Epithelial cell of proximal tubule (primary cell): ENCODE measurements around the gene AGBL4. TPM values are rescaled to one million over a fixed set of nuclear protein-coding genes. Genes with fewer than 3 reads are reported as not detected.

Source experiments
- DNase-seq: peaks from one replicate; pipeline ENCODE4 v3.0.0-alpha.2; 2011; ENCODE audit warnings: low read depth
- H3K4me3 ChIP-seq: 2 replicates; pipeline ENCODE4 v1.5.1; 2011; ENCODE audit warnings: low read depth, mild to moderate bottlenecking, low read length
- total RNA-seq: library from RNA; depleted of rRNA; stranded (reverse); fragments of >200 nt; gene quantifications from 2 replicates; pipeline ENCODE4 v1.2.3, GENCODE V29; 2015
- TF ChIP-seq, protein P1 (sequence below): conservative IDR thresholded peaks from 2 replicates; pipeline ENCODE4 v1.5.1; 2012; ENCODE audit warnings: low read depth, mild to moderate bottlenecking, low read length

The AGBL4 gene
- total RNA-seq, 1 donor from 2014 or later: not detected

DNA sequence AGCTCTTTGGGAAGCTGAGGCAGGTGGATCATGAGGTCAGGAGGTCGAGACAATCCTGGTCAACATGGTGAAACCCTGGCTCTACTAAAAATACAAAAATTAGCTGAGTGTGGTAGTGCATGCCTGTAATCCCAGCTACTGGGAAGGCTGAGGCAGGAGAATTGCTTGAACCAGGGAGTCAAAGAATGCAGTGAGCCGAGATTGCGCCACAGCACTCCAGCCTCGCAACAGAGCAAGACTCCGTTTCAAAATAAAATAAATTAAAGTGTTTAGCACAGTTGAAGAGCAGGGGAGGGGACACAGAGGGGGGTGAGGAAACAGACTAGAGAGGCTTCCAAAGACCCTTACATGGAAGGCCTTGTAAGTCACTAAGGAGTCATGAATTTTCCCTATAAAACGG is 1420.5 kb downstream of the AGBL4 start:
- DNase-seq: no peak
- no peak overlapping the region for H3K4me3 ChIP-seq
- TF ChIP-seq, protein P1, sequence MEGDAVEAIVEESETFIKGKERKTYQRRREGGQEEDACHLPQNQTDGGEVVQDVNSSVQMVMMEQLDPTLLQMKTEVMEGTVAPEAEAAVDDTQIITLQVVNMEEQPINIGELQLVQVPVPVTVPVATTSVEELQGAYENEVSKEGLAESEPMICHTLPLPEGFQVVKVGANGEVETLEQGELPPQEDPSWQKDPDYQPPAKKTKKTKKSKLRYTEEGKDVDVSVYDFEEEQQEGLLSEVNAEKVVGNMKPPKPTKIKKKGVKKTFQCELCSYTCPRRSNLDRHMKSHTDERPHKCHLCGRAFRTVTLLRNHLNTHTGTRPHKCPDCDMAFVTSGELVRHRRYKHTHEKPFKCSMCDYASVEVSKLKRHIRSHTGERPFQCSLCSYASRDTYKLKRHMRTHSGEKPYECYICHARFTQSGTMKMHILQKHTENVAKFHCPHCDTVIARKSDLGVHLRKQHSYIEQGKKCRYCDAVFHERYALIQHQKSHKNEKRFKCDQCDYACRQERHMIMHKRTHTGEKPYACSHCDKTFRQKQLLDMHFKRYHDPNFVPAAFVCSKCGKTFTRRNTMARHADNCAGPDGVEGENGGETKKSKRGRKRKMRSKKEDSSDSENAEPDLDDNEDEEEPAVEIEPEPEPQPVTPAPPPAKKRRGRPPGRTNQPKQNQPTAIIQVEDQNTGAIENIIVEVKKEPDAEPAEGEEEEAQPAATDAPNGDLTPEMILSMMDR: no peak

DNA sequence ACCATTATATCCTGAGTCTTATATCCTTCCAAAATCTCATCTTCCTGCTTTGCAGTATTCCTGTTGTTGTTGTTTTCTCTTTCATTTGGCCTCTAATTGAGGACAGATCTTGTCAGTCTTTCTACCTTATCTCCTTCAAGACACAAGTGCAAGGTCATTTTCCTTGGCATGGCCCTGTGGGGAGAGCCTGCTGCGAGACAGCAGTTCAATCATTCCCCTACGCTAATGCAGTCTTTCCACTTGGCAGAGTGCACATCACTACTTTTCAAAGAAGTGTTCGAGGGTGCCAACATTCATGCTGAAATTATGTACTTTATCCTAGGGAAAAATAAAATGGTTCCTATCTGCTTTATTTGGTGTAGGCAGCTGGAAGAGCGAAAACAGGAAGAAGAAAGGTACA is 1421.4 kb downstream of the AGBL4 start:
- H3K4me3 ChIP-seq: no peak overlapping the region
- DNase-seq: no peak
- TF ChIP-seq, protein P1: no peak

GRCh38 chr1:48600182-48600581 is 1423.6 kb downstream of the AGBL4 start:
- DNase-seq: no peak
- H3K4me3 ChIP-seq: no peak overlapping the region

DNA sequence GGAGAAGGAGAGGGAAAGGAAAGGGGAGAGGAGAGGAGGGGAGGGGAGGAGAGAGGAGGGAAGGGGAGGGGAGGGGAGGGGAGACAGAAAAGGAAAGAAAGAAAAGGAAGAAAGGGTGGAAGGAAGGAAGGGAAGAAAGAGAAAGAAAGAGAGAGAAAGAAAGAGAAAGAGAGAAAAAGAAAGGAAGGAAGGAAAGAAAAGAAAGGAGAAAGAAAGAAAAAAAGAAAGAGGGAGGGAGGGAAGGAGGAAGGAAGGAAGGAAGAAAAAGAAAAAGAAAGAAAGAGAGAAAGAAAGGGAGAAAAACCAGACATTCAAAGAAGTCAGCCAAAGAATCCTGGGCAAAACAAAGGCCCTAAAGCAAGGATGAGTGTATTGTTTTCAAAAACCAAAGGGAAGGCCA is 1426.1 kb downstream of the AGBL4 start:
- H3K4me3 ChIP-seq: no peak overlapping the region
- no peak for DNase-seq
- TF ChIP-seq, protein P1: no peak

More at GRCh38 chr1:48600182-48600581, 1423.6 kb downstream of the AGBL4 start:
- TF ChIP-seq, protein P1: no peak

- DNase-seq: no peak
- TF ChIP-seq, protein P1: no peak
- H3K4me3 ChIP-seq: no peak overlapping the region
Measured at GRCh38 chr1:48596046-48596445, 1427.7 kb downstream of the AGBL4 start.

GRCh38 chr1:48595613-48596012 is 1428.1 kb downstream of the AGBL4 start:
- DNase-seq: no peak
- H3K4me3 ChIP-seq: no peak overlapping the region
- TF ChIP-seq, protein P1: no peak

- no peak overlapping the region for H3K4me3 ChIP-seq
- DNase-seq: no peak
- TF ChIP-seq, protein P1: no peak
Measured at GRCh38 chr1:48592330-48592729, 1431.4 kb downstream of the AGBL4 start.
